ENCODE results near the gene CDH4.
"Not testable (repeated sequence)": the region's sequence is repeated elsewhere in the genome, so short reads cannot be mapped to it uniquely, and the experiment has no call there.

Gene CDH4

DNA sequence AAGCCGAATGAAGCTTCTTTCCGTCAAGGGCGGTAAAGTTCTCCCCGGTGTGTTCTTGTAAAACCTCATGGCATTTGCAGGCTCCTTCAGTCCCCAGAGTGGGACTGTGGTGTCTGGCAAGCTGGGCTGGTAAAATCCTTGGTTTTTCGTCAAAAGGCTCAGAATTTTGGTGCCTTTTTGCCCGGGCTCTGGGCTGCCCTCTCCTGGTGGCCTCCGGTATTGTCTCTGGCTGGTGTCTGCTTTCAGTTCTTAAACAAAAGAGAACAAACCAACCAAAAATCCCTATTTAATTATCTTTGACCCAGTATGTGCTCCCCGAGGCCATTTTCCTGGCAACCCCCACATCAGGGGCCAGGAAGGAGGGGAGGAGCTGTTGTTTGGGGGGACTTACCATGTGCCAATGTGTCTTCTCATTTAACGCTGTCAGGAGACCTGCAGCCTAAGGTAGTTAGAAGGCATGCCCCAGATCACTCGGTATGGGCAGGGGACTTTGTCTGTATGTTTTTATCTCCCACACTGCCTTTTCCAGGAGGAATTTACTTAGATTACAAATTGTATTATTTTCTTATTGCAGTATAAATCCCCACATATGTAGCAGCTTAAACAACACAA lies 11.1 kb downstream of the CDH4 start:
- H3K9me3 Mint-ChIP-seq: no peaks in the 10 kb centered on the region
- H3K4me3 Mint-ChIP-seq: no peak overlapping the region
- peak; percentile 20 to 61 for DNase-seq (ENCODE audit: low spot score in 2 of 2)
- H3K4me1 Mint-ChIP-seq: no peaks in the 10 kb centered on the region
- no peak overlapping the region for H3K27ac Mint-ChIP-seq
- ATAC-seq: no peak
- H3K36me3 Mint-ChIP-seq: no peaks in the 10 kb centered on the region

DNA sequence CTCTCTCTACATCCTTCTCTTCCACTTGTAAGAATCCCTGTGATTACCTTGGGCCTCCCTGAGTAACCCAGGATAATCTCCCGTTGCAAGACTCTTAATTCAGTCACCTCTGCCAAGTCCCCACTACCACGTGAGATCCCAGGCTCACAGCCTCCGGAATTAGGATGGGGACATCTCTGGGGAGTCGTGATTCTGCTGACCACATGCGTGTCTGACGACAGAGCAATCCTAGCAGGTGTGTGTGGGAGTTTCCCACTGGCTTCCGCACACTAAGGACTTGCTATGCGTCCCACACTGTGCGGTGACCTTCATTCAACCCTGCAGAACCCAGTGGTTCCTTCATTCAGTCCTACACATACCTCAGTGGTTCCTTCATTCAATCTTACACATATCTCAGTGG lies 11.9 kb downstream of the CDH4 start:
- Mint-ChIP-seq H3K4me3 (no peak overlapping the region), H3K27ac (no peak overlapping the region), H3K4me1 (no peaks in the 10 kb centered on the region), H3K36me3 (no peaks in the 10 kb centered on the region), H3K9me3 (no peaks in the 10 kb centered on the region)
- ATAC-seq (no peak), DNase-seq (ENCODE audit: low spot score in 2 of 2) (no peak)

DNA sequence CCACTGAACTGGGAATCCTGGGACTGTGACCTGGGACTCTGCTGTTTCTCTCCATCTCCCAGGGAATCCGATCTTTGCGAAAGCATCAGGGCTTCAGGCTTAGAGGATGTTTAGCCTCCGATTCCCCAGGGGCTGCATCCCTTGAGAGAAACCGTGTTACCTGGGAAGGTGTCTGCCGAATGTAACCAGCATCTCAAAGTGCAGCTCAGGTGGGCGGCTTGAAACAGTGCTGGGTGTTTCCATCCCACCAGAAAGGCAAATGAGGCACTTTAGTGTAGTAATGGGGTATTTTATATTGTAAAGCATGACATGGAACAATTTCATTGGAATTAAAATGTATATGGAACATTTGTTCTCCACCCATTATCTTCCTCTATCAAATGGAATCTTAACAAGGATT lies 15.2 kb downstream of the CDH4 start:
- Mint-ChIP-seq H3K4me3 (no peak overlapping the region), H3K36me3 (no peaks in the 10 kb centered on the region), H3K27ac (no peak overlapping the region), H3K4me1 (no peaks in the 10 kb centered on the region), H3K9me3 (no peaks in the 10 kb centered on the region)
- no peak for ATAC-seq
- DNase-seq (ENCODE audit: low spot score in 2 of 2): no peak

DNA sequence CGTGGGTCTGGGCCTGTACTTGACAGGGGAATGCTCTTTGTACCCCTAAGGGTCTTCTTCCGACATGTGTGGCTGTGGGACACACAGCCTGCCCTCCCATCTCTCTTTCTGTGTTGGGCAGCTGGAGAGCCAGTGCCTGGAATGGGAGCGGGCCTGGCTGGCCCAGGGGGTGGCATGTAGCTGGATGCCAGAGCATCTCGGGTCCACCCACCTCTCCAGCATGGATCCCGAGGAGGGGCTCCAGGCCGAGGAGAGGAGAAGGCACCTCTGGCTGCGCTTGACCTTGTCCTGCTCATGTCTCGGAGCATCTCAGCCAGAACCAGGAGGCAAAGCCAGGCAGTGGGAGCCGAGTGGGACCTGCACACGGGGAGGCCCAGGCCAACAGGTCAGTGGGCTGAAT lies 16.0 kb downstream of the CDH4 start:
- Mint-ChIP-seq H3K4me1 (no peaks in the 10 kb centered on the region), H3K9me3 (no peaks in the 10 kb centered on the region), H3K27ac (no peak overlapping the region), H3K4me3 (no peak overlapping the region), H3K36me3 (no peaks in the 10 kb centered on the region)
- DNase-seq (ENCODE audit: low spot score in 2 of 2): no peak
- ATAC-seq: no peak

DNA sequence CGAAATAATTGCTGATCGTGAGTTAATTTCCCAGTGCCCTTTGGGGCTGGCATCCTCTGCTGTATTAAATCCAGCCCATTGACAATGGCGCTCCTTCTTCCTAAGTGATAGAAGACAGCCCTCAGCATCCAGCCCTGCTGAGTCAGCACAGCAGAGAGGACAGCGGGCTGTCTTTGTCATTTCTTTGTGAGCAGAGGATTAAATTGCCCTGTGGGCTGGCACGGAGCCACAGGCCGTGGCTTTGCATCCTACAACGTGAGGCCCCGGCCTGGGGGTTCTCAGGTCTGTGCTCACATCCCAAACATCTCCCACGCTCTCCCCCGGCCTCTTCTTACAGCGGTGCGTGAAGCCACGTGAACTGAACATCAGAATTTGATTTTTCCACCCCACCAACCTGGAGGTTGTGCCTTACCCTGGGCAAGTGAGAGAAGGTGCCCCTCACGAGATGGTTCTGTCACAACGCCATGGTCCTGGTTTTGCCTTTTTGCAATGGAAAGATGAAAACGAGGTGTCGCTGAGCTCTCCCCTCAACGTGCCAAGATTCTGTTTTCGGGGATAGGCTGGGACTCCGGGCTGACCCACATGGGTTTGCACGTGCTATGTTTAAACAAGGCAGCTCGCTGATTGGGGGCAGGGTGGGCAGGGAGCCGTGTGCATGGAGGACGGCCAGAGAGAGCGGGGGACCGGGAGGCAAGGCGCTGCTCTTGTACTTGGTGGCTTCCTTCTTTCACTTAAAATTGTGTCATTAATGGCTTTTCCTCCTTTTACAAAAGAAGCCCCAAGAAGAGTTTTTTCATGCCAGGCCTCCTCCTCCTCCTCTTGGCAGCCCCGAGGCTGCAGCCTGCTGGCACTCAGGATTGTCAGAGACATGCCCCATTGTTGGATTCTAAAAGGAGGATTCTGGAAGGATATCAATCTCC lies 19.5 kb downstream of the CDH4 start:
- Mint-ChIP-seq H3K4me1 (no peaks in the 10 kb centered on the region), H3K36me3 (no peaks in the 10 kb centered on the region), H3K9me3 (peaks cover 16% of the 10 kb centered on the region), H3K4me3 (no peak overlapping the region), H3K27ac (no peak overlapping the region)
- DNase-seq (ENCODE audit: low spot score in 2 of 2): no peak
- no peak for ATAC-seq

DNA sequence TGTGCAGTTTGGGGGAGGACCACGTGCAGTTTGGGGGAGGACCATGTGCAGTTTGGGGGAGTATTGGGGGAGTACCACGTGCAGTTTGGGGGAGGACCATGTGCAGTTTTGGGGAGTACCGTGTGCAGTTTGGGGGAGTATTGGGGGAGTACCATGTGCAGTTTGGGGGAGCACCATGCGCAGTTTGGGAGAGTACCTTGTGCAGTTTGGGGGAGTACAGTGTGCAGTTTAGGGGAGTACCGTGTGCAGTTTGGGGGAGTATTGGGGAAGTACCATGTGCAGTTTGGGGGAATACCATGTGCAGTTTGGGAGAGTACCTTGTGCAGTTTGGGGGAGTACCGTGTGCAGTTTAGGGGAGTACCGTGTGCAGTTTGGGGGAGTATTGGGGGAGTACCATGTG lies 21.0 kb downstream of the CDH4 start:
- H3K9me3 Mint-ChIP-seq: peaks cover 16% of the 10 kb centered on the region
- H3K36me3 Mint-ChIP-seq; H3K4me3 Mint-ChIP-seq; DNase-seq (ENCODE audit: low spot score in 2 of 2); ATAC-seq; H3K27ac Mint-ChIP-seq; H3K4me1 Mint-ChIP-seq: not testable (repeated sequence)

DNA sequence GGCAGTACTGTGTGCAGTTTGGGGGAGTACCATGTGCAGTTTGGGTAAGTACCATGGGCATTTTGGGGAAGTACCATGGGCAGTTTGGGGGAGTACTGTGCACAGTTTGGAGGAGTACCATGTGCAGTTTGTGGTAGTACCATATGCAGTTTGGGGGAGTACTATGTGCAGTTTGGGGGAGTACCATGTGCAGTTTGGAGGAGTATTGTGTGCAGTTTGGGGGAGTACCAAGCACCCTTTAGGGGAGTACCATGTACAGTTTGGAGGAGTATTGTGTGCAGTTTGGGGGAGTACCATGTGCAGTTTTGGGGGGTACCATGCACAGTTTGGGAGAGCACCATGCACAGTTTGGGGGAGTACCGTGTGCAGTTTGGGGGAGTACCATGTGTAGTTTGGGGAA lies 21.6 kb downstream of the CDH4 start:
- not testable (repeated sequence) for DNase-seq (ENCODE audit: low spot score in 2 of 2); ATAC-seq; H3K27ac Mint-ChIP-seq; H3K36me3 Mint-ChIP-seq; H3K4me1 Mint-ChIP-seq; H3K4me3 Mint-ChIP-seq
- H3K9me3 Mint-ChIP-seq: peaks cover 16% of the 10 kb centered on the region

DNA sequence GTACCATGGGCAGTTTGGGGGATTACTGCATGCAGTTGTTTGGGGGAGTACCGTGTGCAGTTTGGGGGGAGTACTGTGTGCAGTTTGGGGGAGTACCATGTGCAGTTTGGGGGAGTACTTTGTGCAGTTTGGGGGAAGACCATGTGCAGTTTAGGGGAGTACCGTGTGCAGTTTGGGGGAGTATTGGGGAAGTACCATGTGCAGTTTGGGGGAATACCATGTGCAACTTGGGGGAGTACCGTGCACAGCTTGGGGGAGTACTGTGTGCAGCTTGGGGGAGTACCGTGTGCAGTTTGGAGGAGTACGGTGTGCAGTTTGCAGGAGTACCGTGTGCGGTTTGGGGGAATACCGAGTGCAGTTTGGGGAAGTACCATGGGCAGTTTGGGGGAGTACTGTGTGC lies 22.3 kb downstream of the CDH4 start:
- Mint-ChIP-seq H3K4me1 (no peaks in the 10 kb centered on the region), H3K4me3 (no peak overlapping the region), H3K9me3 (peaks cover 16% of the 10 kb centered on the region), H3K36me3 (no peaks in the 10 kb centered on the region), H3K27ac (no peak overlapping the region)
- DNase-seq (ENCODE audit: low spot score in 2 of 2) (no peak), ATAC-seq (no peak)

DNA sequence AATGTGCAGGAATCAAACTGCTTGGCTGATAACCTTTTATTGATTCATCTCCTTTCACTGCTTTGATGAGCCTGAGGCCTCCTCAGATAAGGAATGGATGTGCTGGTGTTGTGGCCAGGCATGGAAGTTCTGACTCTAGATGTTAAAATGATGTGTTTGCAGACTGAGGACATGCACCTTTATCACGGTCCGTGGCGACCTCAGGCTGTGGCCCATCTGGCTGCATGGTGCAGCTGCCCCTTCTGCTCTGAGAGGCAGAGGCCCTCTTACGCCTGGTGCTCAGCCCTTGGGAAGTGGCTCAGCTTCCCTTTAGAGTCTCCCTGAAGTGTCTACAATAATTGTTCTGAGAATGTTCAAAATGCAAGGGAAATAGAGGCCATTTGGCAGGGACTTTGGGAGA lies 26.2 kb downstream of the CDH4 start:
- Mint-ChIP-seq H3K4me1 (no peaks in the 10 kb centered on the region), H3K36me3 (no peaks in the 10 kb centered on the region), H3K27ac (no peak overlapping the region), H3K4me3 (no peak overlapping the region), H3K9me3 (peaks cover 19% of the 10 kb centered on the region)
- ATAC-seq (no peak), DNase-seq (ENCODE audit: low spot score in 2 of 2) (no peak)

DNA sequence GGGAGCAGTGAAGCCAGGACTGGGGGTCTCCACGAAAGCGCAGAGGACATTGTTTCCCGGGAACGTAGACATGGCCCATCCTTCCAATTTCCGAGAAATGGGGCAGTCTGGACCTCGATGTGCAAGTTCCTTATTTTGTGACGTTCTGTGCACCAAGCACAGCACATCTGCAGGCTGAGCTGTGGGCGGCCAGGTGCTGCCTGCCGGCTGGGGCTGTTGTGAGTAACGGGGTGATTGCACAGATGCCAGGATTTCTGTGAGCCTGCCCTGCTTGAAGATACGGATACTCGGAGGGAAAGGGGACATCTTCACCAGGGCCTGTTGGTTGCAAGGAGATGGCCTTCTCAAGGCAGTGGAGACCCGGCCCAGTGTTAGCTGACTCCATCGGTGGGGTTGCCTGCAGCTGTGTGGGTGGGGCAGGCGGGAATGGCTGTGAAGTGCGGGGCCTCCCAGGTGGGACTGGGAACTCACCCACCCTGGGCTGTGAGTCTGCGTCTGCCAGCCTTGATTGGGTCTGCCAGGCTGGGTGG lies 27.6 kb downstream of the CDH4 start:
- Mint-ChIP-seq H3K27ac (no peak overlapping the region), H3K4me1 (no peaks in the 10 kb centered on the region), H3K4me3 (no peak overlapping the region), H3K36me3 (no peaks in the 10 kb centered on the region), H3K9me3 (peaks cover 8% of the 10 kb centered on the region)
- ATAC-seq (no peak), DNase-seq (ENCODE audit: low spot score in 2 of 2) (no peak)

DNA sequence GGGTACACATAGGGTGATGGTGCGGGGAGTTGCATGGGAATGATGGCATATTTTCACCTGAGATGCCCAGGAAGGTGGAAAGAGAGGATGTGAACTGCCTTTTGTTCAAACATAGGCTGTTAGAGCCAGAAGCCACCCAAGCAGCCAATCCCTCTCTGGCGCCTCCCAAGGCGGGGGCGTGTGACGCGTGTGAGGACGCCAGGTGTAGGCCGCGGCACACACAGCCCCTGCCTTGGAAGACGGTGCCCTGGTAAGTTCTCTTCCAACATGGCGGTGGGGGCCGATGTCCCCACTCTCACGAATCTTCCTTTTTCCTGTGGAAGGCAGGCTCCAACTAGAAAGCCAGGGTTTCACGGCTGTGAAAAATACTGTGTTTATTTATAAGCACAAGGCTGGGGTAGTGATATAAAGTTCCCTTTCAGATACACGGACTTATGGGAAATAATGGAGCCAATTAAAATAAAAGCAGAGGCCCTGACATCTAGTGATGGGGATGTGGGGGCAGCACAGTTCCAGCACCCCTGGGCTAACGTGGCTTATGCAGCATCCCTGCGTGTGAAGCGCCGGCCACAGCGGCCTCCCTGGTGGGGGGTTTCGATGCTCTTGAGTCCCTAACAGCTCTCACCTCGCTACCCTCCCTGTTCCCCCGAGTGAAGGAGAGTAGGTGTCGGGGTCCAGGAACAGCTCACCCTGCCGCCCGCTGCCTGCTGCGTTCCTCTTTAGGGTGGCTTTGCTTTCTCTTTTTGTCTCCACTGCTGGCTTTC lies 28.3 kb downstream of the CDH4 start:
- H3K4me1 Mint-ChIP-seq: no peaks in the 10 kb centered on the region
- ATAC-seq: no peak
- no peaks in the 10 kb centered on the region for H3K36me3 Mint-ChIP-seq
- no peak overlapping the region for H3K27ac Mint-ChIP-seq
- DNase-seq (ENCODE audit: low spot score in 2 of 2): no peak
- H3K4me3 Mint-ChIP-seq: no peak overlapping the region
- peaks cover 3% of the 10 kb centered on the region for H3K9me3 Mint-ChIP-seq

DNA sequence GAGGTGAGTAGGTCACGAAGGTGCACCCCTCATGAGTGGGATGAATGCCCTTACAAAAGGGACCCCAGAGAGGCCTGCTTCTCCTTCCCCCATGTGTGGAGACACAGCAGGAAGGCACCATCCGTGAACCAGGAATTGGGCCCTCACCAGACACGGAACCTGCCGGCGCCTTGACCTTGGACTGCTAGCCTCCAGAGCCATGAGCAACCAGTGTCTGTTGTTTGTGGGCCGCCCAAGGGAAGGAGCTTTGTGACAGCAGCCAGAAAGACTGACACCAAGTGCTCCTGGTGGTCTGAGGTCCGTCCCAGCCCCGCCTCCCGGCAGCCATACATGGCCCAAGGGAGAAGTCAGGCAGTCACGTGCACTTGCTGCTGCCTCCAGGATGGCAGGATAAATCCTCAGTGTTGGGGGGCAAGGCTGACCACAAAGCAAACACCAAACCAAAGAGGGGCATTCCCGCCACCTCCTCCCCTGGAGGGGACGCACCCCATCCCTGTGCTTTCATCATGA lies 29.3 kb downstream of the CDH4 start:
- Mint-ChIP-seq H3K4me3 (no peak overlapping the region), H3K27ac (no peak overlapping the region), H3K9me3 (peaks cover 3% of the 10 kb centered on the region), H3K4me1 (no peaks in the 10 kb centered on the region), H3K36me3 (no peaks in the 10 kb centered on the region)
- no peak for DNase-seq (ENCODE audit: low spot score in 2 of 2)
- ATAC-seq: no peak

DNA sequence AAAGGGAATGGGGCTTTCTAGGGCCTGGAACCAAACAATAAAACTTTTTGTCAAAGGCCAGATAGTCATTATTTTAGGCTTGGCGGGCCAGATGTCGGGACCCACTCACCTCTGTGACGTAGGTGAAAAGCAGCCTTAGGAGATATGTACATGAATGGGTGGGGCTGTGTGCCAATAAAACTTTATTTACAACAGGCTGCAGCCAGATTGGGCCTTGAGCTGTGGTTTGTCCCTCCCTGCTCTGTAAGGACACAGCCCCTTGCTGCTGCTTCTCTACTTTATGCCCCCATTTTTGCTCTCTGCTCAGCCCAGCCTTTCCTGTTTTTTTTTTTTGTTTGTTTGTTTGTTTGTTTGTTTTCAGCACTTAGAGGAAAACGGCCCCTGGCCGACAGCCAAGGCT lies 32.7 kb downstream of the CDH4 start:
- H3K4me1 Mint-ChIP-seq: no peaks in the 10 kb centered on the region
- DNase-seq (ENCODE audit: low spot score in 2 of 2): no peak
- H3K36me3 Mint-ChIP-seq: no peaks in the 10 kb centered on the region

DNA sequence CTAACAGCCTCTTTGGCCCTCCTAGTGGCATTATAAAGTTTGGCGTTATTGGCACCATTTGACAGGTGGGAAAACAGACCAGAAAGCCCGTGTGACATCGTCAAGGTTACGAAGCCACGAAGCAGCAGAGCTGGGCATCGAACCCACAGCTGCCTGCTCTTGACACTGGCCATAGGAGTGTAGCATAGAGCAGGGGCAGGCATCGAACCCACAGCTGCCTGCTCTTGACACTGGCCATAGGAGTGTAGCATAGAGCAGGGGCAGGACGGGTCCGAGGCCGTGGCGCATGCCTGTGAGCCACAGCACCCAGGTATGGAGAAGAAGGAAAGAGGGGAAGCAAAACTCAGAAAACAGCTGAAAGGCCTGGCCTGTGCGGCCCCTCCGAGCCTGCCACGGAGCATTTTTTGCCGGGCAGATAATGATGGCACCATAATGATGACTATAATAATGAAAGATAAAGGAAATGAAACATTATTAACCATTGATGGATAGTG lies 33.1 kb downstream of the CDH4 start:
- Mint-ChIP-seq H3K36me3 (no peaks in the 10 kb centered on the region), H3K4me1 (no peaks in the 10 kb centered on the region), H3K27ac (no peak overlapping the region), H3K9me3 (peaks cover 3% of the 10 kb centered on the region), H3K4me3 (no peak overlapping the region)
- ATAC-seq (no peak), DNase-seq (ENCODE audit: low spot score in 2 of 2) (no peak)

More for the DNA sequence above, 32.7 kb downstream of the CDH4 start:
- no peak overlapping the region for H3K4me3 Mint-ChIP-seq
- no peak overlapping the region for H3K27ac Mint-ChIP-seq
- peaks cover 3% of the 10 kb centered on the region for H3K9me3 Mint-ChIP-seq
- ATAC-seq: no peak

DNA sequence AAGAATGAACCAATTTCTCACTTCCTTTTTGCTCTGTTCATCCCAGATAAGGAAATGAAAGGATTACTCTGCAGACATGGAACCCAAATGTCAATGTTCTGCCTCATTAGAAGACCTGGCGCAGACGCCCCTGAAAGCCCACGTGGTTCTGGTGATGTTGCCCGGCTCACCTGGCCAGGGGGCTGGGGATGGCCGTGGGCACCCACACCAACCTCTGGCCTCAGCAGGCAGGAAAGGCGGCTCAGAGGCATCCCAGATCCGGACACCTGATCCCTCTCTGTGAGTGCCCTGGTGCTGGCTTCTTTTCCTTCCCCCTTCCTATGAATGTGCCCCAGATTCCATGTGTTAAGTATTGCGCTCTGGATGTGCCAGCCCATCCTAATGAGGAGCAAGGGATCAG lies 33.6 kb downstream of the CDH4 start:
- ATAC-seq (no peak), DNase-seq (ENCODE audit: low spot score in 2 of 2) (no peak)
- Mint-ChIP-seq H3K27ac (no peak overlapping the region), H3K4me1 (no peaks in the 10 kb centered on the region), H3K9me3 (peaks cover 3% of the 10 kb centered on the region), H3K4me3 (no peak overlapping the region), H3K36me3 (no peaks in the 10 kb centered on the region)

Data from stimulated activated effector memory CD8-positive, alpha-beta T cell treated with anti-CD3 and anti-CD28 coated beads, Interleukin-12 subunit alpha, Interleukin-12 subunit beta, amount 100 ng/mL, for 72 hours (primary cell).